ENCODE measurements around the gene NPTN.

Gene NPTN

DNA sequence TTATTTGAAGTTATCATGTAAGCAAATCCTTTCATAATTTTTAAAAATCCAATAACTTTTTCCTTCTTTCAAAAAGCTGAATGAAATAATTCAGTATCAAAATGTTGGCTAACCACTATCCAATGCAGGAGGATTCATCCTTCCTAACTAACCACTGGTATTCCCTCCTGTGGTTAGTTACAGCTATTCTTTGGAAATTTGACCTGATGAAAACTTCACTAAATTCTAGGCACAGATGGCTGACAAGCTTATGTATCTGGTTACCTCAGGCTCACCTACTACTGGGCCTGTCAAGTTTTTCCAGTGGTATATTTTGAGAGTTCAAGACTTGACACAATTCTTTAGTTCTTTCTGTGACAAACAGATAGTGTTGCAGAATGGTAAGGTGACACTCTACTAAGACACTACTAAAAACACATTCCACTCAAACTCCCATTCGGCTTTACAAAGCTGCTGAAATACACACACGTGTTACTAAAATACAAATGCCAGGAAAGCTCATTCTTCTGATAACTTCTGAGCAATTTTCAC is 15.8 kb downstream of the NPTN start:
- TF ChIP-seq L3MBTL2 (conservative IDR thresholded peaks at IDR 0.05) = no peak
- no peak for TF ChIP-seq ARNT (IDR thresholded peaks at IDR 0.05)
- TF ChIP-seq SP1 (IDR thresholded peaks at IDR 0.05) = no peak
- no peak for TF ChIP-seq NFRKB (IDR thresholded peaks at IDR 0.05)
- no peak for TF ChIP-seq SUZ12 (IDR thresholded peaks at IDR 0.05)
- TF ChIP-seq FOXA1 (IDR thresholded peaks at IDR 0.05) = no peak
- TF ChIP-seq ZNF384 (IDR thresholded peaks at IDR 0.05) = no peak
- no peak for TF ChIP-seq FOXM1 (IDR thresholded peaks at IDR 0.05; ENCODE audit: borderline replicate concordance)
- no peak for TF ChIP-seq TARDBP (IDR thresholded peaks at IDR 0.05)
- TF ChIP-seq ELF4 (IDR thresholded peaks at IDR 0.05) = no peak
- TF ChIP-seq, protein P1, sequence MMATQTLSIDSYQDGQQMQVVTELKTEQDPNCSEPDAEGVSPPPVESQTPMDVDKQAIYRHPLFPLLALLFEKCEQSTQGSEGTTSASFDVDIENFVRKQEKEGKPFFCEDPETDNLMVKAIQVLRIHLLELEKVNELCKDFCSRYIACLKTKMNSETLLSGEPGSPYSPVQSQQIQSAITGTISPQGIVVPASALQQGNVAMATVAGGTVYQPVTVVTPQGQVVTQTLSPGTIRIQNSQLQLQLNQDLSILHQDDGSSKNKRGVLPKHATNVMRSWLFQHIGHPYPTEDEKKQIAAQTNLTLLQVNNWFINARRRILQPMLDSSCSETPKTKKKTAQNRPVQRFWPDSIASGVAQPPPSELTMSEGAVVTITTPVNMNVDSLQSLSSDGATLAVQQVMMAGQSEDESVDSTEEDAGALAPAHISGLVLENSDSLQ (IDR thresholded peaks at IDR 0.05) = no peak
- TF ChIP-seq LEF1 (IDR thresholded peaks at IDR 0.05; ENCODE audit: borderline replicate concordance) = no peak
- no peak for TF ChIP-seq FOXK2 (IDR thresholded peaks at IDR 0.05)
- TF ChIP-seq CTBP1 (IDR thresholded peaks at IDR 0.05; ENCODE audit: borderline replicate concordance) = no peak
- no peak for TF ChIP-seq HDGF (IDR thresholded peaks at IDR 0.05; ENCODE audit: borderline replicate concordance)
- no peak for TF ChIP-seq BHLHE40 (IDR thresholded peaks at IDR 0.05; ENCODE audit: borderline replicate concordance)
- no peak for DNase-seq (ENCODE audit: extremely low spot score)
- ChIA-PET CTCF (interaction anchor here (0.9 to 2.9 kb wide), 3 partner anchors 11 to 83 kb away, joined by 3 to 9 read pairs (median 5); no protein-coding TSS in a partner anchor), POLR2A (interaction anchor here (1.4 to 5.5 kb wide), 3 partner anchors 12 to 68 kb away, joined by 4 to 31 read pairs (median 5); partner anchors contain the start of gene NPTN)

DNA sequence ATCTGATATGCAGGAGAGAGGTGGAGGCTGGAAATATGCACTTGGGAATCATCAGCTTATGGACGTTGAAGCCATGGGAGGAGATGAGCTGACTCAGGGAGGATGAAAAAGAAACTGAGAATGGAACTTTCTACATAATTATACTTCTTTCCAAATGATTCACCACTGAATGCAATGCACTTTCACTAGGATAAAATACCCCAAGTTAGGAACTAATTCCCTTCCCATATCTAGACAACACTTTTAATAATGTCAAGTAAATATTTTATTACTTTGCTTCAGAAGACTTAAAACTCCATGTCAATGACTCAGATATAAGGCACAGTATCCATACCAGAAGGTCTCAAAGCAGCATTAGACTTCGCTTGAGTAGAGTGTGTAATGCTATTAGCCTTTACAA is 24.2 kb downstream of the NPTN start:
- DNase-seq (ENCODE audit: extremely low spot score) = no peak
- POLR2A ChIA-PET = no interaction called here
- CTCF ChIA-PET = interaction anchor here (1.5 kb wide), 1 partner anchor 12 kb away, joined by 3 read pairs; no protein-coding TSS in a partner anchor
- TF ChIP-seq CTBP1 (IDR thresholded peaks at IDR 0.05; ENCODE audit: borderline replicate concordance) (no peak), SUZ12 (IDR thresholded peaks at IDR 0.05) (no peak)

DNA sequence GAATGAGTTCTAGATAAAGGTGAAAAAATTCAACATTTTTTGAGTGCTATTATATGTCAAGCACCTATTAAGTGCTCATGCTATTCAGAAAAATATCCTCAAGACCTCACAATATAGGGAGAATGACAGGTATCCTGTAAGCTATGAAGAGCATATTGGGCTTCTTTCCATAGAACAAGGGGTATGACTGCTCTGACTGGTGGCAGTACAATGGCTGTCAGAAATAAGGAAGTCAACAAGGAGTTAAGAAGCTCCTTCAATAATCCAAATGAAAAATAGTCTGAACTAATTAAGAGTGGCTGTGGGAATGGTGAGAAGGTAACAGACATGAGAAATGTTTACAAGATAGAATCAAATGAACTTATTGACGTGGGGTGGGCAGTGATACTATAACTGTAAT is 24.7 kb downstream of the NPTN start:
- TF ChIP-seq FOXA1 (IDR thresholded peaks at IDR 0.05) = no peak
- no peak for TF ChIP-seq CTBP1 (IDR thresholded peaks at IDR 0.05; ENCODE audit: borderline replicate concordance)
- TF ChIP-seq ELF4 (IDR thresholded peaks at IDR 0.05) = no peak
- TF ChIP-seq FOXK2 (IDR thresholded peaks at IDR 0.05) = no peak
- no peak for TF ChIP-seq ZNF384 (IDR thresholded peaks at IDR 0.05)
- TF ChIP-seq LEF1 (IDR thresholded peaks at IDR 0.05; ENCODE audit: borderline replicate concordance) = no peak
- no peak for TF ChIP-seq HDGF (IDR thresholded peaks at IDR 0.05; ENCODE audit: borderline replicate concordance)
- TF ChIP-seq NFRKB (IDR thresholded peaks at IDR 0.05) = no peak
- no peak for TF ChIP-seq BHLHE40 (IDR thresholded peaks at IDR 0.05; ENCODE audit: borderline replicate concordance)
- no peak for TF ChIP-seq TARDBP (IDR thresholded peaks at IDR 0.05)
- TF ChIP-seq ARNT (IDR thresholded peaks at IDR 0.05) = no peak
- TF ChIP-seq SP1 (IDR thresholded peaks at IDR 0.05) = no peak
- TF ChIP-seq SUZ12 (IDR thresholded peaks at IDR 0.05) = no peak
- CTCF ChIA-PET = interaction anchor here (1.5 kb wide), 1 partner anchor 12 kb away, joined by 3 read pairs; no protein-coding TSS in a partner anchor
- no peak for DNase-seq (ENCODE audit: extremely low spot score)
- POLR2A ChIA-PET = no interaction called here

DNA sequence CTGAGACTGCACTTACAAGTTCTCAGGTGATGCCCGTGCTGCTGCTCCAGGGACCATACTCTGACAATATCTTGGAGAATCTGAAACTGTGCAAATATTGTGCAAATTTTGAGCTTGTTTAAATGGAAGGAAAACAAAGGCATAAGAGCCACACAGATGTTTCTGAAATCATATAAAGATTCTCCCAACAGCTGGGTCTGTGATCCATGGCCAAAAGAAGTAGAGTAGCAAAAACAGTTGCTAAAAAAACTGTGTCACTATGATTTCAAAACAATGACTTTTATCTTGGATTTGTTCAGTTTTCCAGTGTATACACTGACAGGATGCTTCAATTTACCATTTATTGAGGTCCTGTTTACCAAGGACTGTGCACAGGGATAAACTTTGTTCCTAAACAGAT is 25.3 kb downstream of the NPTN start:
- no peak for DNase-seq (ENCODE audit: extremely low spot score)
- ChIA-PET CTCF (interaction anchor here (0.6 to 1.5 kb wide), 3 partner anchors 11 to 28 kb away, joined by 3 read pairs; no protein-coding TSS in a partner anchor), POLR2A (interaction anchor here (2.8 kb wide), 1 partner anchor 25 kb away, joined by 16 read pairs; the partner anchor contains the start of gene NPTN)
- TF ChIP-seq FOXA1 (IDR thresholded peaks at IDR 0.05) (no peak), HDGF (IDR thresholded peaks at IDR 0.05; ENCODE audit: borderline replicate concordance) (no peak), LEF1 (IDR thresholded peaks at IDR 0.05; ENCODE audit: borderline replicate concordance) (no peak), SUZ12 (IDR thresholded peaks at IDR 0.05) (no peak), FOXK2 (IDR thresholded peaks at IDR 0.05) (no peak), BHLHE40 (IDR thresholded peaks at IDR 0.05; ENCODE audit: borderline replicate concordance) (no peak), TARDBP (IDR thresholded peaks at IDR 0.05) (no peak), ZNF384 (IDR thresholded peaks at IDR 0.05) (no peak)

DNA sequence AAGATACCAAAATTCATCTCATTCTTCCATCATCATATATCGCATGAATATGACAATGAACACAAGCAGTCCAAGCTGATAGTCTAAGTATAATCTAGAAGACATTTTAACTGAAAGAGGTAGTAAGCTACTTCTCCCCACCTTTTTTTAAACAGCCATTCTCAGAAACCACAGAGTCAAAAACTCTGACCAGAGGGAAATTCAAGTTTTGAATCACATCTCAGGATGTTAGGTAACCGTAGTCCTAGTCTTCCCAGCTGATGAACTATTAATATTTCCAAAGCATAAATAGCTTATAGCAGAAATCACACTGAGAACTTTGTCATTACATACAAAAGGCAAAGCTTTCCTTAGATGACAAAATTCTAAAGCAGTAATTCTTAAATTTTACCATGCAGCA is 25.8 kb downstream of the NPTN start:
- DNase-seq (ENCODE audit: extremely low spot score) = no peak
- ChIA-PET CTCF (interaction anchor here (0.6 to 2.1 kb wide), 3 partner anchors 9 to 29 kb away, joined by 3 to 9 read pairs (median 3); no protein-coding TSS in a partner anchor), POLR2A (interaction anchor here (2.8 kb wide), 1 partner anchor 25 kb away, joined by 16 read pairs; the partner anchor contains the start of gene NPTN)
- TF ChIP-seq ELF4 (IDR thresholded peaks at IDR 0.05) = no peak
- no peak for TF ChIP-seq FOXM1 (IDR thresholded peaks at IDR 0.05; ENCODE audit: borderline replicate concordance)
- TF ChIP-seq L3MBTL2 (conservative IDR thresholded peaks at IDR 0.05) = no peak
- no peak for TF ChIP-seq FOXK2 (IDR thresholded peaks at IDR 0.05)
- TF ChIP-seq CTBP1 (IDR thresholded peaks at IDR 0.05; ENCODE audit: borderline replicate concordance) = no peak
- no peak for TF ChIP-seq TARDBP (IDR thresholded peaks at IDR 0.05)
- TF ChIP-seq SUZ12 (IDR thresholded peaks at IDR 0.05) = no peak
- no peak for TF ChIP-seq FOXA1 (IDR thresholded peaks at IDR 0.05)
- no peak for TF ChIP-seq BHLHE40 (IDR thresholded peaks at IDR 0.05; ENCODE audit: borderline replicate concordance)
- TF ChIP-seq, protein P1 (IDR thresholded peaks at IDR 0.05) = no peak
- no peak for TF ChIP-seq HDGF (IDR thresholded peaks at IDR 0.05; ENCODE audit: borderline replicate concordance)
- TF ChIP-seq SP1 (IDR thresholded peaks at IDR 0.05) = no peak
- no peak for TF ChIP-seq ARNT (IDR thresholded peaks at IDR 0.05)
- no peak for TF ChIP-seq ZNF384 (IDR thresholded peaks at IDR 0.05)
- no peak for TF ChIP-seq NFRKB (IDR thresholded peaks at IDR 0.05)
- TF ChIP-seq LEF1 (IDR thresholded peaks at IDR 0.05; ENCODE audit: borderline replicate concordance) = no peak

DNA sequence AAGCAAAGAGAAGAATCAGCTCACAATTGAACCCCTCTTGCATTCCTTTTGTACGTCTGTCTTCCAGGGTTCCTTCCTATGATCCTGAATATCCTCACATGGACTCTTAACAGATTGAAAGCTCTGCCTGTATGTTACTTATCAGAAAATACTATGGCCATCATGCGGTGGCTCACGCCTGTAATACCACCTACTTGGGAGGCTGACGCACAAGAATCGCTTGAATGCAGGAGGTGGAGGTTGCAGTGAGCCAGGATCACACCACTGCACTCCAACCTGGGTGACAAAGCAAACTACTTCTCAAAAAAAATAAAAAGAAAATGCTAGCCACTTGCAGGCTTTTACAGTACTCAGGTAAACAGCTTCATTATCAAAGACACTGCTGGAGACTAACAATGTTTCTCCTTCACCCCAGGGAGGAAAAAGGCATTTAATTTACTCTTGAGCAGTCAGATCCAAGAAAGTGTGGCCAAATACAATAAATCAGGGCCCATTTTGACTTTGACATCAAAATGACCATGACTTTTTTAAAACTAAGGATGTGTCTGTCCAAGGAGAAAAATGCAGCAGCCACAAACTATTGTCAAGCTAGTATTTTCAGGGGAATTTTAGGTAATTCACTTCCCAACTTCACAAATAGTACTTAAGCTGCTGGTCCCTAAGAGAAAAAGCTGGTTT is 27.3 kb downstream of the NPTN start:
- ChIA-PET CTCF (interaction anchor here (0.6 to 2.1 kb wide), 3 partner anchors 11 to 608 kb away, joined by 3 to 9 read pairs (median 3); no protein-coding TSS in a partner anchor), POLR2A (interaction anchor here (1.2 to 2.8 kb wide), 2 partner anchors 12 to 27 kb away, joined by 5 to 16 read pairs; partner anchors contain the start of gene NPTN)
- TF ChIP-seq, protein P1 (IDR thresholded peaks at IDR 0.05) = peak; percentile 64
- no peak for TF ChIP-seq FOXA1 (IDR thresholded peaks at IDR 0.05)

More for the DNA sequence above, 27.3 kb downstream of the NPTN start:
- DNase-seq (ENCODE audit: extremely low spot score) = no peak

All from HEK293T (cell line).